ENCODE data around the gene MYO5B. TPM values are rescaled to one million over a fixed set of nuclear protein-coding genes. Genes with fewer than 3 reads are reported as not detected.

The MYO5B gene
- total RNA-seq, 4 donors from 2014 or later, result 53.1 to 74.8 (median 55.2) TPM

- 71% methylated on average over 4 of the region's 4 CpGs for WGBS, 2 donors
- intact Hi-C loops (cut with DNase I; ENCODE audit: low total_unique reads), result no loop called here
- no peak overlapping the region for H3K4me3 ChIP-seq (ENCODE audit: low read depth, poor library complexity, severe bottlenecking)
- TF ChIP-seq, protein P1, sequence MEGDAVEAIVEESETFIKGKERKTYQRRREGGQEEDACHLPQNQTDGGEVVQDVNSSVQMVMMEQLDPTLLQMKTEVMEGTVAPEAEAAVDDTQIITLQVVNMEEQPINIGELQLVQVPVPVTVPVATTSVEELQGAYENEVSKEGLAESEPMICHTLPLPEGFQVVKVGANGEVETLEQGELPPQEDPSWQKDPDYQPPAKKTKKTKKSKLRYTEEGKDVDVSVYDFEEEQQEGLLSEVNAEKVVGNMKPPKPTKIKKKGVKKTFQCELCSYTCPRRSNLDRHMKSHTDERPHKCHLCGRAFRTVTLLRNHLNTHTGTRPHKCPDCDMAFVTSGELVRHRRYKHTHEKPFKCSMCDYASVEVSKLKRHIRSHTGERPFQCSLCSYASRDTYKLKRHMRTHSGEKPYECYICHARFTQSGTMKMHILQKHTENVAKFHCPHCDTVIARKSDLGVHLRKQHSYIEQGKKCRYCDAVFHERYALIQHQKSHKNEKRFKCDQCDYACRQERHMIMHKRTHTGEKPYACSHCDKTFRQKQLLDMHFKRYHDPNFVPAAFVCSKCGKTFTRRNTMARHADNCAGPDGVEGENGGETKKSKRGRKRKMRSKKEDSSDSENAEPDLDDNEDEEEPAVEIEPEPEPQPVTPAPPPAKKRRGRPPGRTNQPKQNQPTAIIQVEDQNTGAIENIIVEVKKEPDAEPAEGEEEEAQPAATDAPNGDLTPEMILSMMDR (IDR thresholded peaks at IDR 0.05), result no peak
- no peak for TF ChIP-seq POLR2A (IDR thresholded peaks at IDR 0.05)
- DNase-seq (ENCODE audit: low spot score in 2 of 2), result no peak
Measured at GRCh38 chr18:50080316-50080715, 114.6 kb downstream of the MYO5B start.

DNA sequence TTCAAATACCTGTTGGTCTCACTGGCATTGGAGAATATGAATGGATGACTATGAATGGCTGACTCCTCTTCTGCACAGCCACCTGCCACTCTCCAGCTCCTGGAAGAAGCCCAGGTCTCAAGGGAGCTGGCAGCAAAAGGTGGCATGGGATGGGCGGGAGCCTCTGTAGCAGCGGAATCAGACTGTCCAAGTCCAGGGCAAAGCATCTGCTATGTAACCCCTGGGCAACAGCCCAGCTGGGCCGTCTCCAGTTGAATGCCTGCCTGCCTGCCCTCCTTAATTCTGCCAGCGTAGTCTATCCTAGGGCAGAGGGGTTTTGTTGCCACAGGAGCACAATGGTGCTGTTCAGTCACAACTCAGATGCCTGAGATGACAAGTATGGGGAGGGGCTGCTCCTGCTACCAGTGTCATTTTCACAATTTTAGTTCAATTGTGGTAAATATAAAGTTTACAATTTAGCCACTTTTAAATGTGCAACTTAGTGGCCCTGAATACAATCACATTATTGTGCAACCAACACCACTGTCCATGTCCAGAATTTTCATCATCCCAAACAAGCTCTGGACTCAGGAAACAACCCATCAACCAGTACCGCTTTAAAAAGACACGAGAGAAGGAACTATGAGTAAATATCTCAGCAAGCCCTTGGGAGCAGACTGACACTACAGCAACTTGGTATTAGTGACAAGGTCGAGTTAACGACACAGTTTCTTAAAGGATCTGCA is 115.2 kb downstream of the MYO5B start:
- intact Hi-C loops (cut with DNase I; ENCODE audit: low total_unique reads), result no loop called here
- TF ChIP-seq, protein P1 (IDR thresholded peaks at IDR 0.05), result no peak
- no peak for DNase-seq (ENCODE audit: low spot score in 2 of 2)
- WGBS, 2 donors, result 43 to 46% methylated on average over 8 of the region's 8 CpGs
- H3K4me3 ChIP-seq (ENCODE audit: low read depth, poor library complexity, severe bottlenecking), result no peak overlapping the region

DNA sequence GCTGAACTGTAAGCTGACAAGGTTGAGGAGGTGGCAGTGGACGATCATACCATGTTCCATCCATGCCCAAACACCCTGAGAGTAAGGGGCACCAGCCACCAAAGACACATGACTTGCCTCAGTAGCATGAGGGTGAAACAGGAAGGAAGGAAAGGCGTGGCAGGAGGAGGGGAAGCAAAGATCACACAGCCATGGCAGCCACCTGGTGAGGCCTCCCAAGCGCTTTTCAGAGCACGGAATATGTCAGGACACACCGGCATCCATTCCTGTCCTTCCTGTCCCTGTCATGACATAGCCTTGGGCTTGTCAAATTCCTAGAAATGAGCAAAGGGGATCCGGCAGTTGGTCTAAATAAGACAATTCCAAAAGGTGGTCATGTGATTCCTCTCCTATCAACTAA is 118.7 kb downstream of the MYO5B start:
- no peak for DNase-seq (ENCODE audit: low spot score in 2 of 2)
- intact Hi-C loops (cut with DNase I; ENCODE audit: low total_unique reads), result no loop called here
- no peak overlapping the region for H3K4me3 ChIP-seq (ENCODE audit: low read depth, poor library complexity, severe bottlenecking)
- TF ChIP-seq POLR2A (IDR thresholded peaks at IDR 0.05), result no peak
- TF ChIP-seq, protein P1 (IDR thresholded peaks at IDR 0.05), result no peak
- 56 to 57% methylated on average over 6 of the region's 6 CpGs for WGBS, 2 donors

GRCh38 chr18:50075772-50076171 is 119.2 kb downstream of the MYO5B start:
- intact Hi-C loops (cut with DNase I; ENCODE audit: low total_unique reads), result no loop called here
- TF ChIP-seq, protein P1 (IDR thresholded peaks at IDR 0.05), result no peak
- no peak for TF ChIP-seq POLR2A (IDR thresholded peaks at IDR 0.05)
- no peak overlapping the region for H3K4me3 ChIP-seq (ENCODE audit: low read depth, poor library complexity, severe bottlenecking)
- WGBS, 2 donors, result 54 to 60% methylated on average over 4 of the region's 4 CpGs
- DNase-seq (ENCODE audit: low spot score in 2 of 2), result no peak

GRCh38 chr18:50074404-50074803 is 120.5 kb downstream of the MYO5B start:
- 79% methylated on average over 5 of the region's 5 CpGs for WGBS, 2 donors
- H3K4me3 ChIP-seq (ENCODE audit: low read depth, poor library complexity, severe bottlenecking), result no peak overlapping the region
- DNase-seq (ENCODE audit: low spot score in 2 of 2), result no peak
- TF ChIP-seq POLR2A (IDR thresholded peaks at IDR 0.05), result no peak
- TF ChIP-seq, protein P1 (IDR thresholded peaks at IDR 0.05), result no peak
- intact Hi-C loops (cut with DNase I; ENCODE audit: low total_unique reads), result no loop called here

- intact Hi-C loops (cut with DNase I; ENCODE audit: low total_unique reads), result no loop called here
- 83 to 87% methylated on average over 2 of the region's 2 CpGs for WGBS, 2 donors
- no peak for DNase-seq (ENCODE audit: low spot score in 2 of 2)
- no peak for TF ChIP-seq POLR2A (IDR thresholded peaks at IDR 0.05)
- TF ChIP-seq, protein P1 (IDR thresholded peaks at IDR 0.05), result no peak
- no peak overlapping the region for H3K4me3 ChIP-seq (ENCODE audit: low read depth, poor library complexity, severe bottlenecking)
Measured at GRCh38 chr18:50073319-50073718, 121.6 kb downstream of the MYO5B start.

Data from lower leg skin (tissue), 4 donors.